Measurements from ENCODE around the gene RREB1.

The RREB1 gene

GRCh38 chr6:7145585-7145884, 37.8 kb downstream of the RREB1 start:
- TF ChIP-seq ZFX (IDR thresholded peaks at IDR 0.05), result no peak
- no peak for TF ChIP-seq CTCF (conservative IDR thresholded peaks at IDR 0.05)
- peak overlapping the region; percentile 95 for H3K27ac ChIP-seq

GRCh38 chr6:7145885-7146828, 38.4 kb downstream of the RREB1 start:
- peak overlapping the region; percentile 95 for H3K27ac ChIP-seq
- no peak for TF ChIP-seq CTCF (conservative IDR thresholded peaks at IDR 0.05)
- TF ChIP-seq ZFX (IDR thresholded peaks at IDR 0.05), result peak; percentile 46; the same call in 1 of the 2 replicates

GRCh38 chr6:7147051-7147671, 39.4 kb downstream of the RREB1 start:
- TF ChIP-seq CTCF (conservative IDR thresholded peaks at IDR 0.05) (no peak), ZFX (IDR thresholded peaks at IDR 0.05) (no peak)
- H3K27ac ChIP-seq, result peak overlapping the region; percentile 95

- H3K27ac ChIP-seq, result no peak overlapping the region
- no peak for TF ChIP-seq CTCF (conservative IDR thresholded peaks at IDR 0.05)
- no peak for TF ChIP-seq ZFX (IDR thresholded peaks at IDR 0.05)
These were observed 40.5 kb downstream of the RREB1 start for GRCh38 chr6:7148100-7148822.

GRCh38 chr6:7150381-7151064, 42.8 kb downstream of the RREB1 start:
- H3K27ac ChIP-seq, result no peak overlapping the region
- TF ChIP-seq CTCF (conservative IDR thresholded peaks at IDR 0.05), result no peak
- TF ChIP-seq ZFX (IDR thresholded peaks at IDR 0.05), result no peak

- no peak overlapping the region for H3K27ac ChIP-seq
- TF ChIP-seq CTCF (conservative IDR thresholded peaks at IDR 0.05), result no peak
- TF ChIP-seq ZFX (IDR thresholded peaks at IDR 0.05), result no peak
These were observed 43.6 kb downstream of the RREB1 start for GRCh38 chr6:7151381-7151780.
